GM06990 (cell line): ENCODE data around the gene OR1S1.

Experiments used
- DNase-seq: peaks from one replicate; pipeline ENCODE4 v3.0.0-alpha.2; 2011; ENCODE audit not compliant: insufficient read length; ENCODE audit errors: extremely low read depth
- H3K27me3 ChIP-seq: replicated peaks from 2 replicates; pipeline ENCODE4 v1.6.0; 2011; ENCODE audit warnings: low read length; ENCODE audit not compliant: control insufficient read depth, insufficient read depth
- H3K36me3 ChIP-seq: 2 replicates; pipeline ENCODE4 v1.5.1; 2011; ENCODE audit warnings: low read length; ENCODE audit not compliant: control insufficient read depth, insufficient read depth
- H3K4me3 ChIP-seq: replicated peaks from 2 replicates; pipeline ENCODE4 v1.5.1; 2011; ENCODE audit warnings: low read depth, mild to moderate bottlenecking, control low read depth, low read length
- CTCF ChIP-seq: IDR thresholded peaks from 2 replicates; pipeline ENCODE4 v1.5.1; 2011; ENCODE audit warnings: low read length, control low read depth, mild to moderate bottlenecking, inconsistent platforms; ENCODE audit not compliant: insufficient read depth, poor library complexity, severe bottlenecking

The OR1S1 gene

GRCh38 chr11:58254936-58255335 is 42.4 kb downstream of the OR1S1 start:
- Histone ChIP-seq H3K27me3 (no peaks in the 10 kb centered on the region), H3K36me3 (no peaks in the 10 kb centered on the region), H3K4me3 (no peak overlapping the region)
- DNase-seq: no peak
- no peak for TF ChIP-seq CTCF

GRCh38 chr11:58259983-58260382 is 47.5 kb downstream of the OR1S1 start:
- DNase-seq: no peak
- H3K27me3 ChIP-seq: no peaks in the 10 kb centered on the region
- H3K36me3 ChIP-seq: no peaks in the 10 kb centered on the region
- H3K4me3 ChIP-seq: no peak overlapping the region
- no peak for TF ChIP-seq CTCF
